T-cell (primary cell): ENCODE results near the gene DMRTA2. TPM values are rescaled to one million over a fixed set of nuclear protein-coding genes. Genes with fewer than 3 reads are reported as not detected.
A peak's percentile ranks its signal among the peaks of the same experiment; 100 is the strongest.

Experiments used
- ATAC-seq, 4 experiments: fragments of 200-7000 bp in 3 of 4; fragments of 150-1000 bp in 1 of 4; cut with Tn5 transposase; replicated peaks in 1 of 4; 1 replicate in 3 of 4; 2 replicates in 1 of 4; pipeline ENCODE4 v1.10.0; 2021; ENCODE audit warnings: moderate library complexity in 3 of 4, mild to moderate bottlenecking in 2 of 4, moderate number of reproducible peaks in 1 of 4
- CTCF ChIA-PET, 2 donors: fragments of 300-600 bp; sonication (Branson Sonifier 250); formaldehyde crosslinking; loops; one replicate each; lab custom pipeline; 2022; ENCODE audit warnings: antibody characterized with exemption in 2 of 2; lab: Charles Lee
- POLR2A ChIA-PET, 2 donors: fragments of 300-600 bp; sonication (Branson Sonifier 250); formaldehyde crosslinking; loops; one replicate each; lab custom pipeline; 2022; ENCODE audit warnings: antibody characterized with exemption in 2 of 2; lab: Charles Lee
- DNase-seq, 35 experiments: peaks; one replicate each; pipeline versions ENCODE4 v3.0.0 to v3.0.0-alpha.2; 2013 to 2023
- H3K27ac ChIP-seq: one replicate; pipeline ENCODE4 v1.5.1; 2013; ENCODE audit warnings: low read length
- H3K27me3 ChIP-seq, 2 experiments: replicated peaks in 1 of 2; 1 replicate in 1 of 2; 2 replicates in 1 of 2; pipeline versions ENCODE4 v1.6.1 to v1.7.0; 2013; ENCODE audit warnings: low read length in 1 of 2, mixed read lengths in 1 of 2; ENCODE audit not compliant: control insufficient read depth in 2 of 2, insufficient read depth in 2 of 2; ENCODE audit errors: extremely low read depth in 1 of 2
- H3K36me3 ChIP-seq, 2 donors: 1 replicate in 1 of 2; 2 replicates in 1 of 2; pipeline versions ENCODE4 v1.6.1 to v1.7.0; 2013; ENCODE audit warnings: low read length in 1 of 2; ENCODE audit not compliant: control insufficient read depth in 2 of 2, insufficient read depth in 1 of 2; ENCODE audit errors: extremely low read depth in 1 of 2
- H3K4me1 ChIP-seq, 2 experiments: 1 replicate in 1 of 2; 2 replicates in 1 of 2; pipeline versions ENCODE4 v1.6.1 to v1.7.0; 2013; ENCODE audit warnings: low read length in 2 of 2, mixed read lengths in 1 of 2; ENCODE audit not compliant: insufficient read depth in 2 of 2, control insufficient read depth in 1 of 2; ENCODE audit errors: extremely low read depth in 1 of 2
- H3K4me3 ChIP-seq, 2 donors: 1 replicate in 1 of 2; 2 replicates in 1 of 2; pipeline versions ENCODE4 v1.5.1 to v1.7.0; 2013; ENCODE audit warnings: mild to moderate bottlenecking in 2 of 2, low read length in 1 of 2, moderate library complexity in 1 of 2; ENCODE audit not compliant: control insufficient read depth in 1 of 2; ENCODE audit errors: extremely low read depth in 1 of 2
- H3K9me3 ChIP-seq: 2 replicates; pipeline ENCODE4 v1.7.0; 2013
- H3K27ac Mint-ChIP-seq, 2 donors: one replicate each; pipeline ENCODE4 v1.8.0; 2020 to 2021; ENCODE audit warnings: mild to moderate bottlenecking in 2 of 2, mixed read lengths in 2 of 2
- H3K27me3 Mint-ChIP-seq, 2 donors: one replicate each; pipeline ENCODE4 v1.8.0; 2021 to 2022; ENCODE audit warnings: mixed read lengths in 2 of 2
- H3K36me3 Mint-ChIP-seq: one replicate; pipeline ENCODE4 v1.8.0; 2021; ENCODE audit warnings: mixed read lengths
- H3K4me1 Mint-ChIP-seq, 3 donors: one replicate each; pipeline ENCODE4 v1.8.0; 2020 to 2022; ENCODE audit warnings: mixed read lengths in 3 of 3, mild to moderate bottlenecking in 1 of 3
- H3K4me3 Mint-ChIP-seq, 3 donors: one replicate each; pipeline ENCODE4 v1.8.0; 2020 to 2022; ENCODE audit warnings: mild to moderate bottlenecking in 3 of 3, mixed read lengths in 3 of 3, moderate library complexity in 3 of 3
- H3K9me3 Mint-ChIP-seq, 3 donors: one replicate each; pipeline ENCODE4 v1.8.0; 2020 to 2022; ENCODE audit warnings: mixed read lengths in 3 of 3
- WGBS: methylation state at CpG from one replicate; pipeline ENCODE4 v1.1.5; 2013; ENCODE audit warnings: missing lambda C conversion rate; ENCODE audit not compliant: insufficient coverage; 5-methylcytosine and 5-hydroxymethylcytosine counted together
- total RNA-seq, 35 experiments: library from RNA in 6 of 35; stranded (reverse) in 6 of 35; fragments of 120-200 nt in 1 of 35; gene quantifications; one replicate each; pipeline versions ENCODE4 v1.2.1 to v1.2.4 and lab custom pipeline; 2013 to 2026

The DMRTA2 gene
- total RNA-seq, 5 donors from 2014 or later (not counting 1 experiment from before 2014, with no cell fraction given): not detected

GRCh38 chr1:50452700-50453099 lies 29.5 kb upstream of the DMRTA2 start:
- no peaks in the 10 kb centered on the region for H3K36me3 ChIP-seq
- H3K27ac ChIP-seq: no peak overlapping the region
- peaks cover 2% of the 10 kb centered on the region in 2 experiments for H3K4me1 ChIP-seq
- H3K27me3 Mint-ChIP-seq: no peaks in the 10 kb centered on the region
- no peak overlapping the region for H3K4me3 Mint-ChIP-seq
- CTCF ChIA-PET: no interaction called here
- H3K4me3 ChIP-seq: no peak overlapping the region
- ATAC-seq: no peak
- peaks cover 23% of the 10 kb centered on the region for H3K36me3 Mint-ChIP-seq
- H3K4me1 Mint-ChIP-seq: peaks cover 35 to 40% (median 38%) of the 10 kb centered on the region in 3 donors
- H3K27me3 ChIP-seq: no peaks in the 10 kb centered on the region
- POLR2A ChIA-PET: no interaction called here
- no peaks in the 10 kb centered on the region for H3K9me3 Mint-ChIP-seq
- H3K27ac Mint-ChIP-seq: no peak overlapping the region
- no CpG with 5 or more reads among the region's 1 CpG for WGBS
- no peak for DNase-seq
- no peaks in the 10 kb centered on the region for H3K9me3 ChIP-seq

GRCh38 chr1:50450861-50451653 lies 27.8 kb upstream of the DMRTA2 start:
- Histone ChIP-seq H3K27me3 (no peaks in the 10 kb centered on the region), H3K27ac (peak overlapping the region; percentile 41), H3K36me3 (peaks cover 0 to under 1% of the 10 kb centered on the region in 2 donors), H3K4me1 (peaks cover 2% of the 10 kb centered on the region in 2 experiments), H3K4me3 (no peak overlapping the region), H3K9me3 (no peaks in the 10 kb centered on the region)
- DNase-seq (peak in 10 of 35 experiments; percentile 1 to 17 (median 8)), ATAC-seq (peak in 2 of 4 experiments; percentile 55 to 63)
- H3K27me3 Mint-ChIP-seq: no peaks in the 10 kb centered on the region
- H3K4me3 Mint-ChIP-seq: peak overlapping the region in 1 of 3 donors; percentile 2
- 80% methylated on average over 1 of the region's 4 CpGs for WGBS
- CTCF ChIA-PET: no interaction called here
- POLR2A ChIA-PET: no interaction called here
- peaks cover 35 to 40% (median 38%) of the 10 kb centered on the region in 3 donors for H3K4me1 Mint-ChIP-seq
- H3K27ac Mint-ChIP-seq: peak overlapping the region; percentile 60 to 77
- H3K36me3 Mint-ChIP-seq: peaks cover 19% of the 10 kb centered on the region
- H3K9me3 Mint-ChIP-seq: no peaks in the 10 kb centered on the region

GRCh38 chr1:50447961-50448360 lies 24.7 kb upstream of the DMRTA2 start:
- no peak overlapping the region for H3K4me3 Mint-ChIP-seq
- no peaks in the 10 kb centered on the region for H3K9me3 ChIP-seq
- no peak overlapping the region for H3K27ac ChIP-seq
- no peak overlapping the region for H3K4me3 ChIP-seq
- H3K27ac Mint-ChIP-seq: no peak overlapping the region
- ChIA-PET CTCF (no interaction called here), POLR2A (no interaction called here)
- peaks cover 27% of the 10 kb centered on the region for H3K36me3 Mint-ChIP-seq
- peaks cover 2% of the 10 kb centered on the region in 2 experiments for H3K4me1 ChIP-seq
- H3K27me3 Mint-ChIP-seq: no peaks in the 10 kb centered on the region
- DNase-seq: no peak
- peaks cover 22 to 23% (median 22%) of the 10 kb centered on the region in 3 donors for H3K4me1 Mint-ChIP-seq
- no peaks in the 10 kb centered on the region for H3K27me3 ChIP-seq
- peaks cover 0 to 7% of the 10 kb centered on the region in 2 donors for H3K36me3 ChIP-seq
- ATAC-seq: no peak
- no peaks in the 10 kb centered on the region for H3K9me3 Mint-ChIP-seq
- no CpG with 5 or more reads among the region's 1 CpG for WGBS

- Mint-ChIP-seq H3K27me3 (no peaks in the 10 kb centered on the region), H3K4me3 (no peak overlapping the region), H3K27ac (no peak overlapping the region), H3K36me3 (peaks cover 72% of the 10 kb centered on the region), H3K9me3 (no peaks in the 10 kb centered on the region), H3K4me1 (no peaks in the 10 kb centered on the region)
- H3K36me3 ChIP-seq: peaks cover 12 to 14% of the 10 kb centered on the region in 2 donors
- H3K9me3 ChIP-seq: no peaks in the 10 kb centered on the region
- H3K27me3 ChIP-seq: no peaks in the 10 kb centered on the region
- no peak for DNase-seq
- no peak for ATAC-seq
- ChIA-PET CTCF (no interaction called here), POLR2A (no interaction called here)
- no peaks in the 10 kb centered on the region for H3K4me1 ChIP-seq
- H3K27ac ChIP-seq: no peak overlapping the region
- H3K4me3 ChIP-seq: no peak overlapping the region
- WGBS: no CpG with 5 or more reads among the region's 6 CpGs
These were observed 17.9 kb upstream of the DMRTA2 start for GRCh38 chr1:50441183-50441582.

- DNase-seq (no peak), ATAC-seq (no peak)
- H3K36me3 Mint-ChIP-seq: peaks cover 62% of the 10 kb centered on the region
- no peak overlapping the region for H3K27ac Mint-ChIP-seq
- no peak overlapping the region for H3K4me3 ChIP-seq
- CTCF ChIA-PET: interaction anchor here in 1 of 2 donors (0.6 kb wide), 1 partner anchor 438 kb away, joined by 3 read pairs; no protein-coding TSS in a partner anchor
- no peaks in the 10 kb centered on the region for H3K4me1 ChIP-seq
- no peak overlapping the region for H3K27ac ChIP-seq
- H3K4me1 Mint-ChIP-seq: peaks cover 0 to 2% (median 0%) of the 10 kb centered on the region in 3 donors
- H3K27me3 Mint-ChIP-seq: no peaks in the 10 kb centered on the region
- H3K27me3 ChIP-seq: no peaks in the 10 kb centered on the region
- POLR2A ChIA-PET: no interaction called here
- H3K36me3 ChIP-seq: peaks cover 9 to 12% of the 10 kb centered on the region in 2 donors
- H3K4me3 Mint-ChIP-seq: no peak overlapping the region
- H3K9me3 Mint-ChIP-seq: no peaks in the 10 kb centered on the region
- H3K9me3 ChIP-seq: no peaks in the 10 kb centered on the region
These were observed 15.7 kb upstream of the DMRTA2 start for GRCh38 chr1:50438945-50439344.

- Histone ChIP-seq H3K4me3 (no peak overlapping the region), H3K9me3 (no peaks in the 10 kb centered on the region), H3K36me3 (peaks cover 7 to 11% of the 10 kb centered on the region in 2 donors), H3K27ac (no peak overlapping the region), H3K4me1 (no peaks in the 10 kb centered on the region), H3K27me3 (peaks cover 9 to 11% of the 10 kb centered on the region in 2 experiments)
- POLR2A ChIA-PET: no interaction called here
- Mint-ChIP-seq H3K27me3 (peaks cover 10 to 14% of the 10 kb centered on the region in 2 donors), H3K36me3 (peaks cover 40% of the 10 kb centered on the region), H3K4me3 (no peak overlapping the region), H3K27ac (no peak overlapping the region), H3K9me3 (no peaks in the 10 kb centered on the region), H3K4me1 (peaks cover 0 to 2% (median 0%) of the 10 kb centered on the region in 3 donors)
- whole genome bisulfite sequencing: 92% methylated on average over 3 of the region's 6 CpGs
- ATAC-seq (no peak), DNase-seq (no peak)
- CTCF ChIA-PET: no interaction called here
These were observed 13.2 kb upstream of the DMRTA2 start for GRCh38 chr1:50436489-50436888.
